Endometrial microvascular endothelial cells (primary cell): ENCODE data around the gene OPCML. TPM values are rescaled to one million over a fixed set of nuclear protein-coding genes. Genes with fewer than 3 reads are reported as not detected.

Source experiments
- in situ Hi-C: cut with HindIII; loops from 2 replicates; pipeline ENCODE4 v1.10.0; 2017; ENCODE audit warnings: low sequenced_read_pairs, low pct_unique_long_range_greater_than_20kb; ENCODE audit errors: inconsistent ontology term
- total RNA-seq: library from RNA; depleted of rRNA; stranded (reverse); fragments of >200 nt; gene quantifications from one replicate; pipeline ENCODE4 v1.2.3, GENCODE V29; 2015; ENCODE audit errors: inconsistent ontology term

OPCML gene
- total RNA-seq, 1 donor from 2014 or later = not detected

- in situ Hi-C loops = no loop called here
Observed at GRCh38 chr11:133136376-133136775, 395.9 kb downstream of the OPCML start.

GRCh38 chr11:133134314-133135173 lies 397.8 kb downstream of the OPCML start:
- in situ Hi-C loops = no loop called here

GRCh38 chr11:133133606-133134005 lies 398.7 kb downstream of the OPCML start:
- in situ Hi-C loops = no loop called here

- in situ Hi-C loops = no loop called here
Observed at GRCh38 chr11:133133050-133133449, 399.3 kb downstream of the OPCML start.

GRCh38 chr11:133127741-133128140 lies 404.6 kb downstream of the OPCML start:
- in situ Hi-C loops = no loop called here

- in situ Hi-C loops = no loop called here
Observed at GRCh38 chr11:133123796-133124195, 408.5 kb downstream of the OPCML start.

DNA sequence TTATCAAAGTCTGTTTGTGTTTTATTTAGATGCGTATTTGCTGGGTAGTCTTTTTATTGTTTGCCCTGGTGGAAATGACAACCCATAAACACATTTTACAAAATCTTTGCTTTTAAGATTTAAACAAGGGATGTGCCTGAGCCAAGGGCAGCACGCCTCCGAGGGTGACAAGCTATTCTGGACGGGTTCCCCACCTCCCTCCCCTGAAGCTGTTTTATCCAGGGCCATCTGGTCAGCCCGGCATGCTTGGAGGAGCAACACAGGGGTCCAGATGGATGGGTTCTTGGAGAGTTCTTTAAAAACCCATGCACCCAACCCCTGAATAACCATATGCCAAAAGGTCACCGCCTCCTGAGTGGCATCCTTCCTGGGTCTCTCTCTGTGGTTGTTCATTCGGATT lies 408.9 kb downstream of the OPCML start:
- in situ Hi-C loops = no loop called here

GRCh38 chr11:133122256-133122655 lies 410.0 kb downstream of the OPCML start:
- in situ Hi-C loops = no loop called here

DNA sequence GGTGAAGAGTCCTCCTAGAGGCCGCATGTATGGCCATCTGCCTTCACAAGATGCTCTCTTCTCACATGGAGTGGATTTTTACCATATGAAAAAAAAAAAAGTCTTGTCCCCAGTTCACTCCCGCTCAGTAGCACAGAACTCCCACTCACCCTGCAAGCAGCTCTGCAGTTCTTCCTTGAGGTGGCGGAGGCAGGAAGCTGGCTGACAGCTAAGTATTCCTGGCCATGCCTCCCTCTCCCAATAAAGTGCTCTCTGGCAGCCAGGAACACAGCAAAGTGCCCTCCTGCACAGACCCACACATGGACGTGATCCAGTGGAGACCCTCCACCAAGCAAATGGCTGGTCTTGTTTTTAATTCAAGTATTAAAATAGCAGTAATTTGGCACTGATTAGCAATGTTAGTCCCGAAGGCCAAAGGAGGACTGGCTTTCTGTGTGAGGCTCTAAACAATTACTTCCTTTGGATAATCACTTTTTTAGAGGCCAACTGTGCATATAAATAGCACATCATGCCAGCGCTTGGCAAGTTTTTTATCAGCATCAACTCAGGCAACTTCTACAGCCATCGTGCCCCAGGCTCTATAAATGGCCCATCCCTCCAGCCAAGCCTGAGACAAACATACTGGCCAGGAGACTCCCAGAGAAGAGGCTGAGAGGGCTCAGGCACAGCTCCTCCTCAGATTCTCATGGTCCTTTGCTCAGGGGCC lies 413.6 kb downstream of the OPCML start:
- in situ Hi-C loops = no loop called here

DNA sequence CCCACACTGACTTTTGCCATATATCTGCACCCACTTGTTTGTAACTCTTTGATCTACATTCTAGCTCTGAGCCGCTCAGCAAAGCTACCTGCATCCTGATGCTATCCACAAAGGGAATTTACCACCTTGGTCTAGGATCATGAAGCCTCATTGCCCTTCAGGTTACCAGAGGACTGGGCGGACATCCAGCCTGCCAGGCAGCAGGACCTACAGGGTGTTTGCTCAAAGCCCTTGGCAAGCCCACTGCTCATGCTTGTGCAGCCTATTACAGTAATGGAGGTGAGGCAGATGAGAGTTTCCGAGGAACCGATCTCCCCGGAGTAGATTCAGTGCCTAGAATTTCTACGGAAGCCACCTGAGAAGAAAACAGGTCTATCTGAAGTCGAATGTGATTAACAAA lies 417.2 kb downstream of the OPCML start:
- in situ Hi-C loops = no loop called here

DNA sequence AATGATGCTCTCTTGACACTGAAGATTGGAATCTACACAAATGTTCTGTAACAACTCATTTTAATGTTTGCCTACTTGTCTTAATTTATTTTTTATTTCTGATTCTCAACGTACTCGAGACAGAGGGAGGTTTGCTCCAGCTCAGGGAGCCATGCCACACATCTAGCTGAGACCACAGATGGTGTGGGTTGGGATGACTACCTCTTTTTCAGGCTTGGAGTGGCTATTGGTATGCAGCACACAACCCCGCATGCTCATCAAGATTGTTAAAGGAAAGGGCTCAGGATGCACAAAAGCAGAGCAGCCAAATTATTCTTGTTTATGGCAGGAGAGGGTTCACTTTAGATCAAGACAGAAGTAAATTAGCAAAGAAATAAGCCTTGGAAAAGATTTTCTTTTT lies 424.5 kb downstream of the OPCML start:
- in situ Hi-C loops = no loop called here

DNA sequence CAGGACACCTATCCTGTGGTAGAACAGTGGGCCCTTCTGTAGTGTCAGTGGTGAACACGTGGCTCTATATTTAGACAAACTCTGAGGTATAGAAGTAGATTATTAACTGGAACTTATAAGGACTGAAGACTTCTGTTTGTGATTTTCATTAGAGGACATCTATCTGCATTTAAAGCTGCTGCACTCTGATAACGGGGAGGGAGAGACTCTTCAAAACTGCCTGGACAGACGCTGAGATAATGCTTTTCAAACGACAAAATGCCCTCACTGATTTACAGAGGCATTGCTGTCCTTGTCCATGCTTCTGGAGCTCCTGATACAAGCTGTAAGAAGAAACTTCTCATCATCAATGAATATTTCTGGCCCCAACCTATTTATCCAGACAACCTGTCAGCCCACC lies 425.2 kb downstream of the OPCML start:
- in situ Hi-C loops = no loop called here

DNA sequence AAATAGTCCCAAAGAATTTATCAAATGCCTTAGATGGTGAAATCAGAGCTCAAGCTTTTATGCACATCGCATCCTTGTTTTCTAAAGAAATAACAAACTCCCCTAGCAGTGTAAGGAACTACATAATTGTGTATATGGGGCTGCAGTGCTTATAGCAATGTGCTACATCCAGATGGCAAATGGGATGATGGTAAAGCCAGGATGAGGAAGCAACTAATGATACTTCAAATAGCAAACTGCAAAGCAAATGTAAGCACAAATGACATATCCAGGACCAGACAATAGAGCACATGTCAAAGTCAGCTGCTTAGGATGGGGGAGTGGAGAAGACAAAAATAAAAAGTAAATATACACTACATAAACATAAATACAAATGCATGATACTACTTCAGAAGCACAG lies 425.9 kb downstream of the OPCML start:
- in situ Hi-C loops = no loop called here

DNA sequence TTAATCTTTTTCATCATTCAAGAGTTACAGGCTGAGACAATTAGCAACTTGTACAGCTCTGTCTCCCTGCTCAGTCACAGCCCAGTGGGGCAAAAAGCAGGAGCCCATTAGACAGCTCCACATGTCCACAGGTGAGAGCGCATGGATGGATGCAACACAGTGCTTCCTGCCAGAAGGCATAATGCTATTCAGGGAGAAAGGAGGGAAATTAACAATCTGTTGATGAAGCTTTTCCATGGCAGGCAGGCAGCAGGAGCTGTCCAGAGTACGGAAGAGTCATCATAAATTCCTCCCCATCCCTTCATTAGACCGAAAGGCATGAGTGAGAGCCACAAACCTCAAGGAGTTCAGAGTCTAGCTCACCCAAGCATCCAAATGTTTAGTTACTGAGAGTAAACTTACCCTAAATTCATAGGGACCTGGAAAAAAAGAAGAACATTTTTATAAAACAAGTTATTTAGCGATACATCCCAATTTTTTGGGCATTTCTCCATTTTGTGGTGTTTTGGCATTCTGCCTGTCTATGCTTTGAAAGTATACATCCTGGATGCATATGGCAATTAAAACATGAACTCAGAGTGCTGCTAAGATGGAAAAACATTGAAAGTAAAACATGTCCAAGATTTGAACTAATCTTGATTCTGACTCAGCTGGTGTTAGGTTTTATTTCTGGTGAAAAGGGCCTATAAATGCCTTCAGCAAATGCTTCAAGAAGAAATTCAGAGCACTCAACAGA lies 428.1 kb downstream of the OPCML start:
- in situ Hi-C loops = no loop called here

DNA sequence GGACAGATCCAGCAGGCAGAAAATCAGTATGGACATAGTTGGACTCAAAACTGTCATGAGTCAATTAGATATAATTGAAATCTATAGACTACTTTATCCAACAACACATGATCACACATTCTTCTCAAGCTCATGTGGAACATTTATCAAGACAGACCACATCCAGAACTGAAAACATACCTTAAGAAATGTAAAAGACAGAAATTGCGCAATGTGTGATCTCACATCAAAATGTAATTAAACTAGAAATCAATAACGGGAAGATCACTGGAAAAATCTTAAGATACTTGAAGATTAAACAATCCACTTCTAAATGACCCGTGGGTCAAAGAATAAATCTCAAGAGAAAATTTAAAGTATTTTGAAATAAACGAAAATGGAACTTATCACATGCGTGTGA lies 435.3 kb downstream of the OPCML start:
- in situ Hi-C loops = no loop called here

DNA sequence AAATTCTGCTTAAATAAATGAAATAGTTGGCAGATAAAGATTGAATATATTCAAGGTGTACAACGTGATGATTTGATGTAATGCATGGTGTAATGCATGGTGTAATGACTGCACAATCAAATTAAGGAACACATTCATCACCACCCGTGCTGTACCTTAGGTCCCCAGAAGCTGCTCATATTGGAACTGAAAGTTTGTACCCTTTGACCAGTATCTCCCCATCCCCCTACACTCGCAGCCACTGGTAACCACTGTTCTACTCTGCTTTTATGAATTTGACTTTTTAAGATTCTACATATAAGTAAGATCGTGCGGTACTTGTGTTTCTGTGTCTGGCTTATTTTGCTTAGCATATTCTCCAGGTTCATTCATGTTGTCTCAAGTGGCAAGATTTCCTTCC lies 445.8 kb downstream of the OPCML start:
- in situ Hi-C loops = no loop called here

DNA sequence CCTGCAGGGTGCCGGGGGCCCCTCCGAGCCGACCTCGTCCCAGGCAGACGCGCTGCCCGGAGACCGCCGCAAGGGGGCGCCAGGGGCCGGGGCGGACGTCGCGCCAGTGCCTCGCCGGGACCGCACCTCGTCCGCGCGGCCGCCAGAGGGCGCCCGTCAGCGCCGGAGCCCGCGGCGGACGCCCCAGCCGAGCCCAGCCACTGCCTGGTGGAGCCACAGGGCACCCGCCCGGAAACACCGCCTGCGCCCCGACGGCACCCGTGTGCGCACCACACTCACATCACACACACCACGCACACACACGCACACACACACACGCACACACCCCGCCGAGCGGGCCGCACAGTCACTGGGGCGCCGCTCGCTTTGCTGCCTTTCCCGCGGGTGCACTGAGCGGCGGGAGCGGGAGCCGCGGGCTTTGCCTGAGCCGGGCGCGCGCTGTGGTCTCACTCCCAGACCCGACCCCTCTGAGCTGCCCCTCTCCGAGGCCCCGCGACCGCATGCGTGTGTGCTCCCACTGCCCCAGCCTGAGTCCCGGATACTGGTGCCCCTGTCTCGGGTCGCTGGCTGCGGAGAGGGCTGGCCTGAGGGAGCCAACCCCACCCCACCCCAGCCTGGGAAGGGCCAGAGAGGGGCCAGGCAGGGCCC lies 449.3 kb downstream of the OPCML start:
- in situ Hi-C loops = no loop called here

GRCh38 chr11:133082453-133082781 lies 449.9 kb downstream of the OPCML start:
- in situ Hi-C loops = no loop called here

- in situ Hi-C loops = no loop called here
Observed at GRCh38 chr11:133081730-133082452, 450.4 kb downstream of the OPCML start.
